NT2/D1 (cell line): ENCODE measurements around the gene GSE1.

ENCODE experiments used
- DNase-seq: peaks from one replicate; pipeline ENCODE4 v3.0.0-alpha.2; 2011; ENCODE audit warnings: low read depth, low spot score
- H3K27me3 ChIP-seq: 2 replicates; pipeline ENCODE4 v1.6.0; 2011; ENCODE audit warnings: mild to moderate bottlenecking; ENCODE audit not compliant: insufficient read length, insufficient read depth
- H3K36me3 ChIP-seq: 2 replicates; pipeline ENCODE4 v1.6.1; 2011; ENCODE audit warnings: mild to moderate bottlenecking, low read length, mixed read lengths; ENCODE audit not compliant: insufficient read depth, insufficient read length
- H3K4me1 ChIP-seq: 2 replicates; pipeline ENCODE4 v1.5.1; 2011; ENCODE audit not compliant: insufficient read depth, insufficient read length
- H3K4me3 ChIP-seq: 2 replicates; pipeline ENCODE4 v1.5.1; 2011; ENCODE audit warnings: low read depth; ENCODE audit not compliant: insufficient read length
- H3K9ac ChIP-seq: 2 replicates; pipeline ENCODE4 v1.6.0; 2011; ENCODE audit warnings: low read depth; ENCODE audit not compliant: insufficient read length
- H3K9me3 ChIP-seq: 2 replicates; pipeline ENCODE4 v1.5.1; 2011; ENCODE audit warnings: mild to moderate bottlenecking, low read length; ENCODE audit not compliant: insufficient read depth
- SUZ12 ChIP-seq: IDR thresholded peaks from 2 replicates; pipeline ENCODE4 v1.6.1; 2011; ENCODE audit not compliant: insufficient read length, insufficient read depth; ENCODE audit errors: extremely low read depth
- YY1 ChIP-seq: IDR thresholded peaks from 2 replicates; pipeline ENCODE4 v1.6.1; 2011; ENCODE audit not compliant: insufficient read length, insufficient read depth
- ZNF274 ChIP-seq: IDR thresholded peaks from 2 replicates; pipeline ENCODE4 v1.6.1; 2011; ENCODE audit warnings: mild to moderate bottlenecking, low read depth, low read length

Gene GSE1

DNA sequence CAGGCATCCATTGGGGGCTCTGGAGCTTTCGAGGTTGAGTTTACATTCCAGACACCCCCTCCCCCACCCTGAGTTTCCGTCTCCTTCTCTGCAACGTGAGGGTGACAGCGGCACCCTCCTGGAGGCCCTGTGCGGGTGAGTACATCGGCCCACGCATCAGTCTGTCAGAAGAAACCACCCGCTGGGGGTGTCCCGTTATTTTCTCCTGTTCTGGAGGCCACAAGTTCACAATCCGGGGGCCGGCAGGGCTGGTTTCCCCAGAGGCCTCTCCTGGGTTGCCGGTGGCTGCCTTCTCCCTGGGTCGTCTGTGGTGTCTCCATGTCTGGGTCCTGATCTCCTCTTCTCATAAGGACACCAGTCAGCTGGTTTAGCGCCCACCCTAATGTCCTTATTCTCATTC is 35.7 kb downstream of the GSE1 start:
- peaks cover 6% of the 10 kb centered on the region; the same call in 1 of the 2 replicates for H3K9me3 ChIP-seq
- no peak overlapping the region for H3K4me3 ChIP-seq
- no peak for TF ChIP-seq SUZ12
- no peak for TF ChIP-seq ZNF274
- TF ChIP-seq YY1 = no peak
- H3K9ac ChIP-seq = no peak overlapping the region
- H3K4me1 ChIP-seq = peaks cover 17% of the 10 kb centered on the region
- H3K36me3 ChIP-seq = peaks cover 43% of the 10 kb centered on the region
- DNase-seq = no peak
- H3K27me3 ChIP-seq = no peaks in the 10 kb centered on the region

DNA sequence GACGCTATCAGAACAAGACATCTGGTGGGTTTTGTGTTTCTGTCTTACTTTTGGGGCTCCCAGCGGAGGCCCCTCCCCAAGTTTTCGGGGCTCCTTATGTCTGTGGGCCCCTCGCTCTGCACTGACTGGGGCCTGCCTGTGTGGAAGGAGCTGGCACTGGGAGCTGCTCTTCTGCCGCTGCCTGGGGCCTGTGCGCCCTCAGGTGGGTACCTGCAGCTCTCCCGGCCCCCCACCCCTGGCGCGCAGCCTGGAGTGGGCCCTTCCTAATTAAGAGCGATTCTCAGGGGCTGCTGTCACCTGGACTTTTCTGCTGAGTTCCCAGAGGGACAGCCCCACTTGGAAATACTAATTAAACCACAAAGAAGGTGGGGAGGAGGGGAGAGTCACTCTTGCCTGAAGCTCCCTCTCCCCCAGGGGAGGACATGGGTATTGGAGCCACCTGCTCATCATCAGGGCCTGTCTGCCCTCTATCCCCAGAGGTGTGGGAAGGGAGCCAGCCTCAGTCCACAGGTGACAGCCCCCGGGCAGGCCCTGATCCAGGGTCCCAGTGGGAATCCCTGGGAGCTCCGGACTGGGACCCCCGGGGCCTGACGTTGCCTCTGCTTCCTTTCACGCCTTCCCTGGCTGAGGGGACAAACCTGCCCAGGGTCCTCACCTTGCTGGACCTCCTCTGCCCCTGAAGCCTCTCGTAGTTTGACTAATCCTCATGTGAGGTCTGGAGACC is 36.5 kb downstream of the GSE1 start:
- TF ChIP-seq ZNF274 (no peak), YY1 (no peak), SUZ12 (no peak)
- Histone ChIP-seq H3K27me3 (no peaks in the 10 kb centered on the region), H3K36me3 (peaks cover 48% of the 10 kb centered on the region), H3K9me3 (peaks cover 6% of the 10 kb centered on the region; the same call in 1 of the 2 replicates), H3K4me3 (no peak overlapping the region), H3K9ac (no peak overlapping the region), H3K4me1 (peaks cover 17% of the 10 kb centered on the region)
- no peak for DNase-seq

DNA sequence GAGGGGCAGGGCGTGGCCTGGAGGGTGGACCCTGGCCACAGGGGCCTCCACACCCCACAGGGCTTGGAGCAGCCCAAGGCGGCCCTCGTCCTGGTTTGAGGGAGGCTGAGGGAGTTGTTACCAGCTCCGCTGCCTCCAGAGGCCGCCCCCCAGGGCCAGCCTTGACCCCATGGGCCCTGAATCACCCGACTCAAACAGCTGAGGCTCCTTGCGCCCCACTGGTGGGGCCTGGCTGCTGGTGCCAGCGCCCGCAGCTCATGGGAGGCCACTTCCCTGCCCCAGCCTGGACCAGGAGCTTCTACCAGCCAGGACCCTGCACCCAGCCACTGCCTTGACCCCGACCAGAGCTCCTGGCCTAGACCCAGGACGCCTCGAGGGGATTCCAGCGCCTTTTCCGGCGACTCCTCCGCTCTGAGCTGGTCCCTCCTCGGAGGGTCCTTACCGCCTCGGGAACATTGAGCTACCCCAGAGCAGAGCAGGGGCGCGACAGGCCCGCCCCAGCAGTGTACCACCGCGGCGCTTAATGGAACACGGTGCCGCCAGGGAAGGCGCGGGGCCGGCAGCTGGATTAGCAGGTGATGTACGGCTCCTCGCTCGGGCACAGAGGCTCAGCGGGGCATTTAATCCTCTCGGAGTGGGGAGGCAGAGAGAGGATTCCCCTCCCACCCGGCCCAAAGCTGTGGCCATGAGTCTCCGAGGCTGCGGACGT is 37.2 kb downstream of the GSE1 start:
- TF ChIP-seq ZNF274 (no peak), SUZ12 (no peak), YY1 (no peak)
- peak overlapping the region; percentile 21 for H3K9ac ChIP-seq
- no peak overlapping the region for H3K4me3 ChIP-seq
- peaks cover 17% of the 10 kb centered on the region for H3K4me1 ChIP-seq
- DNase-seq = no peak
- H3K27me3 ChIP-seq = no peaks in the 10 kb centered on the region
- H3K9me3 ChIP-seq = peaks cover 6% of the 10 kb centered on the region; the same call in 1 of the 2 replicates
- peaks cover 55% of the 10 kb centered on the region for H3K36me3 ChIP-seq

DNA sequence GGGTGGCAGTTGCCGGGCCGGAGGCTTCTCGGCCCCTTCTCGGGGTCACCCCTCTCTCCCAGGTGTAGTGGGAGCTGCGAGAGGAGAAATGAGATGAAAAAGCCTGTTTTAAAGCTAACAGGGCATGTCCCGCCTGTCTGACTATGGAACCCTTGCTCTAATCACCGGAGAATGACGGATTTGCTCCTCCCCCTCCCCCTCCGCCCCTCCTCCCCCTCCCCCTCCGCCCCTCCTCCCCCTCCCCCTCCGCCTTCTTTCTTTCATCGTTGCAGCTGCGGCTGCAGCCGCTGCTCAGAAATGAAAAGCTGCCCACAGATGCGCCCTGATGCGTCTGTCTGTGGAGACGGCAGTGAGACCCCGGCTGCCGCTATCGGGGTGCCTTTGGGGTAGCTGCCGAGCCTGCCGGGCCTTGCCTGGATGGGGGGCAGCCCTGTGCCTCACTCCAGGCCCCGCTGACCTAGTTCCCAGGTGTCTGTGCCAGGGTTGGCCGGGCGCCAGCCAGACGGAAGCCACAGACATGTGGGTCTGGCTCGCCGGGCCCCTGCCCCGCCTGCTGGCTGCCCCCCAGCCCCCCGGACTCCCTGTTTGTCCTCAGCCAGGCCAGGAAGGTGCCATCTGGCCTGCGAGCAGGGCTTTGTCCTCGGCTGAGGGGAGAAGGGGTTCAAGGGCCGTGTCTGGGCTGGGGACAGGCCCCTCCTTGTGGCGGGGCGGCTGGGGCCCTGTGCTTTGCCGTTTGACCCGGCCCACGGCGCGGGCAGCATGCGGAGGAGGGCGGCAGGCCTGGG is 37.9 kb downstream of the GSE1 start:
- peaks cover 59% of the 10 kb centered on the region for H3K36me3 ChIP-seq
- peak overlapping the region; percentile 32 for H3K9ac ChIP-seq
- DNase-seq = no peak
- H3K27me3 ChIP-seq = no peaks in the 10 kb centered on the region
- no peak overlapping the region for H3K4me3 ChIP-seq
- peaks cover 6% of the 10 kb centered on the region; the same call in 1 of the 2 replicates for H3K9me3 ChIP-seq
- no peak for TF ChIP-seq YY1
- TF ChIP-seq ZNF274 = no peak
- no peak for TF ChIP-seq SUZ12
- H3K4me1 ChIP-seq = peaks cover 17% of the 10 kb centered on the region

DNA sequence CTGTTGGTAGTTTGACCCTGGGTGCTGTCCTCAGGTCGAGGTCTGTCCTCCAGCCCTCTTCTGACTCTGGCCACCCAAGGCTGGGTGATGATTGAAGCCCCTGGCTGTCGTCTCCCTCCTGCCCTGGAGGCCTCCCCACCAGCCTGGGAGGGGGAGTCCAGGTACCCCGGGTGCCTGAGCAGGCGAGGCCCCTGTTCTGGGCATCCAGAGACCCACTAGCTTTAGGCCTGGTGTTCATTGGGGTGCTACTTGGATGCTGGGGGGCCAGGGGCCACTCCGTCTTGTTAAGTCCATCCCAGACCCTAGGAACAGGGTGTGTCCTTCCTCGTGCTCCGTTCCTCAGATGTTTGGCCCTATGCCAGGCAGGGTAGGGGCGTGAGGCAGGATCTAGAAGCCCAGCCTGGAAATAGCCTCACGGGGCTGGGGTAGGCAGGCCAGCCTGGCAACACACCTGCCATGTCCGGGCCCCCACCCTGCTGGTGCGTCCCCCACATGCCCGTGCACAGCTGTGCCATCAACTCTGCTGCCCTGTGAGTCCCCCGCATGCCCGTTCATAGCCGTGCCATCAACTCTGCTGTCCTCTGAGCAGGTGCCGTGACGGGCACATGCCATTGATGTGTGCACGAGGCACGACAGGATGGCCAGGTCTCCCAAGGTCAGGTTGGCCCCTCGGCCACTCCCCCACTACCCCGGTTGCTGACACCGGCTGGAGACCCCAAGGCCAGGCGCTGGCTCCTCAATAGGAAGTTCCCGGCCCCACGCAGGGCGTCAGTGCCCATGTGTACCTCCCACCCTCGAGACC is 38.7 kb downstream of the GSE1 start:
- Histone ChIP-seq H3K36me3 (peaks cover 67% of the 10 kb centered on the region), H3K27me3 (no peaks in the 10 kb centered on the region), H3K9me3 (peaks cover 6% of the 10 kb centered on the region; the same call in 1 of the 2 replicates), H3K4me1 (peaks cover 17% of the 10 kb centered on the region), H3K9ac (peak overlapping the region; percentile 32), H3K4me3 (no peak overlapping the region)
- DNase-seq = no peak
- TF ChIP-seq ZNF274 (no peak), YY1 (no peak), SUZ12 (no peak)

DNA sequence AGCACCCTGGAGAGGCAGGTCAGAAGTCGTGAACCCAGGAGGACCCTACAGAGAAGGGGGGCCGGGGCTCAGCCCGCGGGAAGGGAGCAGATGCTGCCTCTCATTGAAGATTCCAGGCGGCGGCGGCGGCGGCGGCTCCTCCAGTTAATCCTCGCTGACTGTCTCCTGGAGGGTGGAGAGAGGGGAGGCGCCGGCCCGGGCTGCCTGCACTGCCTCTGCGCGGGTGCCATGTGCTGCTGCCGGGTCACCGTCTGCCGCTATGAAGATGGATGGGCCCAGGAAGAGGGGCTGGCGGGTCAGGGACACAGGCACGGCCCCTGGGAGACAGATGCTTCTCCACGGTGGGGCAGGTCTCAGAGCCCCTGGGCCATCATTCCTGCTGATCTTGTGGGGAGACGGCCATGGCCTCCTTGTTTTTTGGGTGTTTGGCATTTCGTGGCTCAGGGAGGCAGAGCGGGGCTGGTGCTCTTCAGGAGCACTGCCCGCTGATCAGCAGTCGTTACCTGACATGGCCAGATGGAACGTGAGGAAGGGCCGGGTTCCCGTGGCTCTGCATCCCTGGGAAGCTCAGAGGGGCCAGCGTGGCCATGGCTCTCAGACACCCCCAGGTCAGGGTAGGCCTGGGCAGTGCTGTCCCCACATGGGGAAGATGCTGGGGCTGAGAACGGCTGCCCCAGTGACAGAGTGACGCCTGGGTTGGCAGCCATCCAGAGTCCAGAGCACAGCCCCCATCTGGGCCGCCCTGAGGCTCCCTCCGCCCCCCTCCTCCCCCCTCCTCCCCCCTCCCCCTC is 39.5 kb downstream of the GSE1 start:
- TF ChIP-seq YY1 (no peak), ZNF274 (no peak), SUZ12 (no peak)
- Histone ChIP-seq H3K36me3 (peaks cover 75% of the 10 kb centered on the region), H3K27me3 (no peaks in the 10 kb centered on the region), H3K9me3 (peaks cover 6% of the 10 kb centered on the region; the same call in 1 of the 2 replicates), H3K9ac (no peak overlapping the region), H3K4me1 (peaks cover 17% of the 10 kb centered on the region), H3K4me3 (no peak overlapping the region)
- DNase-seq = no peak
